Measurements from ENCODE around the gene CNP. TPM values are rescaled to one million over a fixed set of nuclear protein-coding genes. Genes with fewer than 3 reads are reported as not detected.

Gene CNP
- total RNA-seq, 1 donor from 2014 or later: 66.5 TPM

GRCh38 chr17:41972571-41973407, 6.2 kb downstream of the CNP start:
- no peak for DNase-seq (ENCODE audit: low read depth, low spot score)

- DNase-seq (ENCODE audit: low read depth, low spot score): no peak
Observed at GRCh38 chr17:41973408-41973811, 6.8 kb downstream of the CNP start.

GRCh38 chr17:41974031-41974430, 7.4 kb downstream of the CNP start:
- DNase-seq (ENCODE audit: low read depth, low spot score): no peak

GRCh38 chr17:41974658-41975057, 8.1 kb downstream of the CNP start:
- no peak for DNase-seq (ENCODE audit: low read depth, low spot score)

- no peak for DNase-seq (ENCODE audit: low read depth, low spot score)
Observed at GRCh38 chr17:41975099-41976083, 8.8 kb downstream of the CNP start.

GRCh38 chr17:41976142-41976768, 9.7 kb downstream of the CNP start:
- DNase-seq (ENCODE audit: low read depth, low spot score): no peak

- DNase-seq (ENCODE audit: low read depth, low spot score): no peak
Observed at GRCh38 chr17:41977991-41978390, 11.4 kb downstream of the CNP start.

GRCh38 chr17:41982026-41982760, 15.6 kb downstream of the CNP start:
- no peak for DNase-seq (ENCODE audit: low read depth, low spot score)

GRCh38 chr17:41984454-41984853, 17.9 kb downstream of the CNP start:
- no peak for DNase-seq (ENCODE audit: low read depth, low spot score)

- DNase-seq (ENCODE audit: low read depth, low spot score): no peak
Observed at GRCh38 chr17:41985919-41986318, 19.3 kb downstream of the CNP start.

GRCh38 chr17:41986634-41987033, 20.0 kb downstream of the CNP start:
- no peak for DNase-seq (ENCODE audit: low read depth, low spot score)

GRCh38 chr17:41987642-41988041, 21.0 kb downstream of the CNP start:
- no peak for DNase-seq (ENCODE audit: low read depth, low spot score)

GRCh38 chr17:41988418-41988817, 21.8 kb downstream of the CNP start:
- DNase-seq (ENCODE audit: low read depth, low spot score): no peak

GRCh38 chr17:41989702-41990419, 23.3 kb downstream of the CNP start:
- no peak for DNase-seq (ENCODE audit: low read depth, low spot score)

- no peak for DNase-seq (ENCODE audit: low read depth, low spot score)
Observed at GRCh38 chr17:41992576-41992975, 26.0 kb downstream of the CNP start.

- no peak for DNase-seq (ENCODE audit: low read depth, low spot score)
Observed at GRCh38 chr17:41996855-41997164, 30.2 kb downstream of the CNP start.

- no peak for DNase-seq (ENCODE audit: low read depth, low spot score)
Observed at GRCh38 chr17:41998497-41998896, 31.9 kb downstream of the CNP start.

GRCh38 chr17:42000413-42001133, 34.0 kb downstream of the CNP start:
- no peak for DNase-seq (ENCODE audit: low read depth, low spot score)

- DNase-seq (ENCODE audit: low read depth, low spot score): no peak
Observed at GRCh38 chr17:42001729-42002128, 35.1 kb downstream of the CNP start.

Data from pulmonary artery endothelial cell (primary cell).